GM20431 (cell line): ENCODE data around the gene PNMA8B.

ENCODE experiments used
- in situ Hi-C: fragments of 300-500 bp; cut with MseI, MboI; formaldehyde crosslinking; loops from one replicate; pipeline ENCODE4 v1.15.0; 2020; ENCODE audit warnings: low sequenced_read_pairs; ENCODE audit not compliant: unreplicated experiment

PNMA8B gene

GRCh38 chr19:46489445-46490272 is 6.0 kb downstream of the PNMA8B start:
- in situ Hi-C loops = loop anchor here (10.0 to 25.0 kb wide), 2 partner anchors 85 to 202 kb away; partner anchors contain the start of gene HIF3A

- in situ Hi-C loops = loop anchor here (10.0 to 25.0 kb wide), 2 partner anchors 84 to 201 kb away; partner anchors contain the start of gene HIF3A
These were observed 7.1 kb downstream of the PNMA8B start for GRCh38 chr19:46488551-46488950.

DNA sequence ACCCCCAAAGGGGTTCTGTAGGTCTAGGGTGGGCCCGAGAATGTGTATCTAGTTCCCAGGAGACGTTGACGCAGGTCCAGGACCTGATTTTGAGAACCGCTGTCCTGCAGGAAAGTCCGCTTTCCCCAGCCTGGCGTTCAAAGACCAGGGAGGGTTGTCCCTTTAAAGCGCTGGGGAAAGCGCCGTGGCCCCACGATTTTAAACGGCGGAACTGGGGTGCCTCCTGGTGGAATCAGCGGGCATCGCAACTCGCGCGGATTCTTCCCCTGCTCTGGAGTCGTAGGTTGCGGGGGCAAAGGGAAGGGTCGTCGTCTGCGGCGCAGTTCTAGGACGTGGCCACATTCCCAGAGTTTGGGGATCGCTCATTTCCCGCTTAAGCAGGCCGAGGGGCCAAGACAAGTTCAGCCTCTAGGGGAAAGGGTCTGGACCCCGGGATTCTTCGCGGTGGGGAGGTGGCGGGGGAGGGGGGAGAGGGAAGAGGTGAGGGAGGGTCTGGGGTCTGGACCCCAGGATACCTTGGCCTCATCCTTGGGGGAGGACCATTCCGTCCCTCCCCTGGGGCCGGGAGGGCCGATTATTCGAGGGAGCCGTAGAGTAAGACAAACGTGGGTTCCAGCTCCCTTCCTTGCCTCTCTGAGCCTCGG is 7.7 kb downstream of the PNMA8B start:
- in situ Hi-C loops = loop anchor here (10.0 to 25.0 kb wide), 2 partner anchors 83 to 201 kb away; partner anchors contain the start of gene HIF3A

GRCh38 chr19:46487178-46487801 is 8.4 kb downstream of the PNMA8B start:
- in situ Hi-C loops = loop anchor here (10.0 to 25.0 kb wide), 2 partner anchors 82 to 200 kb away; partner anchors contain the start of gene HIF3A

- in situ Hi-C loops = loop anchor here (10.0 to 25.0 kb wide), 2 partner anchors 82 to 199 kb away; partner anchors contain the start of gene HIF3A
These were observed 9.3 kb downstream of the PNMA8B start for GRCh38 chr19:46486358-46486757.

DNA sequence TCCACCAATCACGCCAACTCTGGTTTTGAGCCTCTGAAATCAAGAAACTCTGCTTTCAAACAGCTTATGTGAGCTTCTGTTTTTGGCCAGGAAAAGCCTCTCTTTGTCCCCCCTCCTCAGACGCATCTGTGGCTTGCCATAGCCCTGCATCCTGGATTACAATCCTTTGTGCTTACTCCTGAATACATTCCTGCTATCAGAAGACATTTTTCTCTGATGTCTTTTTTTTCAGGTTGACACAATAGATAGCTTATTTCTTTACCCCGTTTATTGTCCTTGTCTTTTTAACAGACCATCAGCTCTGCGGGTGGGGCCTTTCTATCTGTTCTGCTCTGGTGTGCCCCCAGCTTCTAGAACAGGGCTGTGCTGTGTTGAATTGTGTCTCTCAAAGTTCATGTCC is 11.0 kb downstream of the PNMA8B start:
- in situ Hi-C loops = loop anchor here (10.0 to 25.0 kb wide), 2 partner anchors 80 to 197 kb away; partner anchors contain the start of gene HIF3A

DNA sequence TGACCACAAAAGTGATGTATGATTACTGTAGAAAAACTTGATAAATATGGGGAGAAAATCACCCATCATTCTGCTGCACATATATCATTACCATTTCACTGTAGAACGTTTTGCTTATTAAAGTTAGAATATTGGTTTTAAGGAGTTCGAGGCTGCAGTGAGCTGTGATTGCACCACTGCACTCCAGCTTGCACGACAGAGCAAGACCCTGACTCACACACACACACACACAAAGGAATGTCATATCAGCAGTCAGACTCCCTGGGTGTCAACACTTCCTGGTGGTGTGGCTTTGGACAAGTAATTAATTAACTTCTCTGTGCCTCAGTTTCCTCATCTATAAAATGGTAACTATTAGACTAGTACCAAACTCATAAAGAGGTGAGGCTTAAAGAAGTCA is 13.0 kb downstream of the PNMA8B start:
- in situ Hi-C loops = loop anchor here (10.0 to 25.0 kb wide), 2 partner anchors 78 to 195 kb away; partner anchors contain the start of gene HIF3A

- in situ Hi-C loops = loop anchor here (10.0 to 25.0 kb wide), 2 partner anchors 77 to 195 kb away; partner anchors contain the start of gene HIF3A
These were observed 13.7 kb downstream of the PNMA8B start for GRCh38 chr19:46481947-46482346.

- in situ Hi-C loops = loop anchor here (10.0 to 25.0 kb wide), 2 partner anchors 77 to 194 kb away; partner anchors contain the start of gene HIF3A
These were observed 14.3 kb downstream of the PNMA8B start for GRCh38 chr19:46481223-46481848.

GRCh38 chr19:46480415-46480814 is 15.3 kb downstream of the PNMA8B start:
- in situ Hi-C loops = loop anchor here (10.0 to 25.0 kb wide), 2 partner anchors 76 to 193 kb away; partner anchors contain the start of gene HIF3A

DNA sequence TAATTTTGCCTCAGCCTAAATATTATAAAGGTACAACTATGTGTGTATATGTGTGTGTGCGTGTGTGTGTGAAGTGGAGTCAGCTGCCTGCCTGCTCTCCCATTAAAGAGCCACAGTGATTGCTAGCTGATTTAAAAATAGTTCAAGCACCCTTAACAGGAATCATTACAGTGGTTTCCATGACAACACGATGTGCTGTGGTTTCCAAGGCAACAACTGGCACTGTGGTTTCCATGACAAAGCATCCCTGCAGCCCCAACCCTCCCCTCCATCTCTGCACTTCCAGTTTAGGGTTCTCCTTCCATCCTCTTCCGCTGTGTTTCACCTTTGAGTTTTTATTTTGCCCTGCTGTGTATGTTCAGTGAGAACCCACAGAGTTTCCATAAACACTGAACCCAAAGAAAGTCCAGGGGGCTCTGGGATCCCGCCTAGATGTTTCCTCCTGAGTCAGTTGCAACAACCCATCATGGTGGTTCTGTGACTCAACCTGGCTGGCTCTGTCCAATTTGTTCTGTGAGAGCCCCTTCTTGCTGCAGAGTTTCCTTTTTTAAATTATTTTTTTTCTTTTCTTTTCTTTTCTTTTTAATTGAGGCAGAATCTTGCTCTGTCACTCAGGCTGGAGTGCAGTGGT is 17.2 kb downstream of the PNMA8B start:
- in situ Hi-C loops = loop anchor here (25.0 kb wide), 1 partner anchor 191 kb away; the partner anchor contains the start of gene HIF3A

GRCh38 chr19:46475986-46476385 is 19.7 kb downstream of the PNMA8B start:
- in situ Hi-C loops = loop anchor here (25.0 kb wide), 1 partner anchor 189 kb away; the partner anchor contains the start of gene HIF3A

- in situ Hi-C loops = no loop called here
These were observed 21.5 kb downstream of the PNMA8B start for GRCh38 chr19:46474211-46474610.

DNA sequence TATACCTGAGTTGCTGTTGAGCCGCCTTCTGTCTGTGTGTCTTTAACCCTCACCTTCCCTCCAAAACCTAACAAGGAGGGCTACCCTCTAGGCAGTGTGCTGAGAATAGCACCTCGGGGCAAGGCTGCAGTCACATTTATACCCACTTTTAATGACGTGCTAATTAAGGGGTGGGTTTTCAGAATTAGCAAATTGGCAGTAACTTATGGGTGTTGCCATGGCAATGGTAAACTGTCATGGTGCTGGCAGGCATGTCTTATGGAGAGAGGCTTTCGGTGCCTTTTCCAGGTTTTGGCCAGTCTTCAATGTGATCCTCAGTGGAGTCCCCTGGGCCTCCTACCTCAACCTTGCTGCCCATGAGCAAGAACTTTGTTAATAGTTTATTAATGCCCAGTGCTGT is 23.1 kb downstream of the PNMA8B start:
- in situ Hi-C loops = no loop called here

DNA sequence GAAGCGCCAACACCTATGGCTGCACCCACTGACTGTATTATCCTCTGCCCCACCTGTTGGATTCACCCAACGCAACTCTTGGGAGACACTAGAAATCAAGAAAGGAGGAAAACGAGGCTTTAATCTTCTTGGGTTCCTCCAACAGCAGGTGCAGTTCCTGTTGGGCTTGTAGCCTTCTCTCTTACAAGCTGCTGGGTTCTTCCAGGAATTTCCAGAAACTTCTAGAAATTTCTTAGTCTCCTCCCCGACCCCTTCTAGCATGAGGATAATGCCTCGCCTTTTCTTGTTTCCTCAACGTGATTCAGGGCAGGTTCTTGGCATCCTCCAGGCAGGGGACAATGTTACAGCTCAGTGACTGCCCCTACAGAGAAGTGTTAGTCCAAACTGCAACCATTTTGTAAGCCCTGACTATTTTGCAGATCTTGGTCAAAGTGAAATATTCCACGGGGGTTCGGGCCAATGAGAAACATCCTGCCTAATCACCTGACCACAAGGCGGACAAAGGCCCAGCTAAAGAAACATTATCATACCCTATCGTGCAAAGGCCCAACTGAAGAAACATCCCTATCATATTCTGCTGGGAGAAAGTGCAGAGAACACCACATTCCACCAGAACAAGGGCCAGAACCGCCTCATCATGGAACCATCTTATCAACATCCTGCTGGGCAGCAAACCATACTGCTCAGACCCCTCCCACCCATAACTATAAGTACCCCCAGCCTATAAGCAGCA is 23.7 kb downstream of the PNMA8B start:
- in situ Hi-C loops = no loop called here

- in situ Hi-C loops = no loop called here
These were observed 24.4 kb downstream of the PNMA8B start, which contains the start of gene PNMA8A for GRCh38 chr19:46471116-46471733. TSS of gene PNMA8A (minus strand) at chr19:46471563. CDS start at chr19:46471035, 528 bp downstream.

- in situ Hi-C loops = no loop called here
These were observed 25.3 kb downstream of the PNMA8B start for GRCh38 chr19:46470376-46470775.
